Measurements from ENCODE around the gene CEMIP. TPM values are rescaled to one million over a fixed set of nuclear protein-coding genes. Genes with fewer than 3 reads are reported as not detected.

The CEMIP gene
- not detected in 2 replicates for total RNA-seq (2014; rRNA removed; shearing (Covaris generic); ENCODE audit: low replicate concordance)

- in situ Hi-C loops (cut with HindIII; ENCODE audit: low pct_unique_long_range_greater_than_20kb, low sequenced_read_pairs) = loop anchor here (25.0 kb wide), 1 partner anchor 342 kb away; no protein-coding TSS in a partner anchor
- peak; percentile 67 for DNase-seq (ENCODE audit: low read depth)
These were observed at the start of gene CEMIP for GRCh38 chr15:80778964-80779657. TSS of gene CEMIP (plus strand) at chr15:80779370. CDS start at chr15:80873880, 94,510 bp downstream.

DNA sequence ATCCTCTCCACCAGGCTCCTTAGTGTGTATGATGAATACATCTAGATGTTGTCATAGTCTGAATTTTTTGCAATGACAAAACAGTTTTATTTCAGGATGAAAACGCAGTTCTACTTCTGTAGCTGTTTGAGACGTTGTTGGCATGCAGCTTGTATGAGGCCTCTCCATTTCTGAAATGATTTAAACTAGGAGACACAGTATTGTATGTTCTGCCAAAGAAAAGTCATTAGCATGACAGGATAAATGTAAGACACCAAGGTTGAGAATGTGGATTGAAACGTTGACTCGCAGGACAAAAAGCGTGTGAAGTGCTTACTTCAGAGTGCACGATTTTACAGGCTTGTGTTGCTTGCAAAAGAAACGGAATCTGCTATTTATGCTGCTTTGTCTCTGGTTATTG is 48.8 kb upstream of the CEMIP start:
- in situ Hi-C loops (cut with HindIII; ENCODE audit: low pct_unique_long_range_greater_than_20kb, low sequenced_read_pairs) = no loop called here

GRCh38 chr15:80730926-80731325 is 48.2 kb upstream of the CEMIP start:
- DNase-seq (ENCODE audit: low read depth) = no peak
- in situ Hi-C loops (cut with HindIII; ENCODE audit: low pct_unique_long_range_greater_than_20kb, low sequenced_read_pairs) = no loop called here

More for the DNA sequence above, 48.8 kb upstream of the CEMIP start:
- no peak for DNase-seq (ENCODE audit: low read depth)

DNA sequence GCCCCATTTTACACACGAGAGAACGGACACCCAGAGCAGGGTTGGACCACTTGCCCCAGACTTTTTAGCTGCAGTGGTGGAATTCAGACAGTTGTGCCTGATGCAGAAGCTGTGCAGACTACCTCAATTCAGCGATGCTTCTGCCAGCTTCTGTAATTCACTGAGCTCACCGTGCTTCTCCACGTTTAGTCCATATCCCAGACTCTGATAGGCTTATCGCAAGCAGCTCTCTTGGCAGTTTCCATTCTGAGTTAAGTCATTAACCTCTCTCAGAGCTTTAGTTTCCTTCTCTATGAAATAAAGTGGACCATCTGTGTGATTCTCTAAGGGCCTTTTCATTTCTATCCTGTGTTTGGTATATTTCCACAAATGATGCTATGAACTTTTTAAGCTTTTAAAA is 47.0 kb upstream of the CEMIP start:
- in situ Hi-C loops (cut with HindIII; ENCODE audit: low pct_unique_long_range_greater_than_20kb, low sequenced_read_pairs) = no loop called here
- no peak for DNase-seq (ENCODE audit: low read depth)

GRCh38 chr15:80732818-80733217 is 46.4 kb upstream of the CEMIP start:
- in situ Hi-C loops (cut with HindIII; ENCODE audit: low pct_unique_long_range_greater_than_20kb, low sequenced_read_pairs) = no loop called here
- DNase-seq (ENCODE audit: low read depth) = no peak

DNA sequence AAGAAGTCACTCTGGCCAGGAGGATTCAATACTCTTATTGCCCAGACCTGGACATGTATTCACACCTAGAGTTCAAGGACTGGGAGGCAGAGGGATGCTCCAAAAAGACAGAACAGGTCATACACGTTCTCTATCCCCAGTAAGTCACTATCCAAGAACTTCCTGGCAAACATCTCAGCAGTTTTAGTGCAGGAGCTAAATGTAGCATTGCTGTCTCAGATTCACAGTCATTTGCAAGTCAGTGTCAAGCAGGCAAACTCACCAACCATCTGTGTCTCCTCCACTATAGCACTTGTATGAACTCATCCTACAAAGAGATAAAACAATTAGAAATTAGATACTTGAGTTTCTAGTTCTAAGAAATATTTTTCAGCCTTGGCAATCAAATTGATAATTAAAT is 45.7 kb upstream of the CEMIP start:
- DNase-seq (ENCODE audit: low read depth) = no peak
- in situ Hi-C loops (cut with HindIII; ENCODE audit: low pct_unique_long_range_greater_than_20kb, low sequenced_read_pairs) = no loop called here

GRCh38 chr15:80735344-80735743 is 43.8 kb upstream of the CEMIP start:
- in situ Hi-C loops (cut with HindIII; ENCODE audit: low pct_unique_long_range_greater_than_20kb, low sequenced_read_pairs) = no loop called here
- no peak for DNase-seq (ENCODE audit: low read depth)

- in situ Hi-C loops (cut with HindIII; ENCODE audit: low pct_unique_long_range_greater_than_20kb, low sequenced_read_pairs) = no loop called here
- no peak for DNase-seq (ENCODE audit: low read depth)
These were observed 42.6 kb upstream of the CEMIP start for GRCh38 chr15:80736560-80736959.

GRCh38 chr15:80739919-80740318 is 39.3 kb upstream of the CEMIP start:
- in situ Hi-C loops (cut with HindIII; ENCODE audit: low pct_unique_long_range_greater_than_20kb, low sequenced_read_pairs) = no loop called here
- no peak for DNase-seq (ENCODE audit: low read depth)

- in situ Hi-C loops (cut with HindIII; ENCODE audit: low pct_unique_long_range_greater_than_20kb, low sequenced_read_pairs) = no loop called here
- DNase-seq (ENCODE audit: low read depth) = no peak
These were observed 37.1 kb upstream of the CEMIP start for GRCh38 chr15:80742081-80742480.

DNA sequence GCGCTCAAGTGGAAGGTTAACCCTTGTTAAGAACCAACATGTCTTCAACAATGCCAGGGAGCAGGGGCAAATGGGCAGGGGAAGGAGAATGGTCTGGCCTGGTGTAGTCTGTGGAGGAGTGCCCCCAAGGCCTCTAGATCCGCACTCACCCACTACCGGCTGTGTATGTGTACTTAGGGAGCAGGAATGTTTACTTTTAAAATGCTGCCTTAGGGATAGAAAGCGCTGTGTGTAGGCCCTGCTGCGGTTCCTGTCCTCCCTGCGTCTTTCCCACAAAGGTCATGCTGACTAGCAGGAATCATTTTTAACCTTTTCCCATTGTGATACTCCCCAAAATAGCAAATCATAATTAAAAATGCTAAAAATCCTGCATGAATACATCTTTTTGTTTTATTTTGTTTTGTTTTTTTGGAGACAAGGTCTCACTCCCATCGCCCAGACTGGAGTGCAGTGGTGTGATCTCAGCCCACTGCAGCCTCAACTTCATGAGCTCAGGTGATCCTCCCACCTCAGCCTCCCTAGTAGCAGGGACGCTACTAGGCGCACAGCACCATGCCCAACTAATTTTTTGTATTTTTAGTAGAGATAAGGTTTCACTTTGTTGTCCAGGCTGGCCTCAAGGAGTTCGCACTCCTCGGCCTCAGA is 35.9 kb upstream of the CEMIP start:
- no peak for DNase-seq (ENCODE audit: low read depth)
- in situ Hi-C loops (cut with HindIII; ENCODE audit: low pct_unique_long_range_greater_than_20kb, low sequenced_read_pairs) = no loop called here

- in situ Hi-C loops (cut with HindIII; ENCODE audit: low pct_unique_long_range_greater_than_20kb, low sequenced_read_pairs) = no loop called here
- no peak for DNase-seq (ENCODE audit: low read depth)
These were observed 34.8 kb upstream of the CEMIP start for GRCh38 chr15:80744415-80744814.

DNA sequence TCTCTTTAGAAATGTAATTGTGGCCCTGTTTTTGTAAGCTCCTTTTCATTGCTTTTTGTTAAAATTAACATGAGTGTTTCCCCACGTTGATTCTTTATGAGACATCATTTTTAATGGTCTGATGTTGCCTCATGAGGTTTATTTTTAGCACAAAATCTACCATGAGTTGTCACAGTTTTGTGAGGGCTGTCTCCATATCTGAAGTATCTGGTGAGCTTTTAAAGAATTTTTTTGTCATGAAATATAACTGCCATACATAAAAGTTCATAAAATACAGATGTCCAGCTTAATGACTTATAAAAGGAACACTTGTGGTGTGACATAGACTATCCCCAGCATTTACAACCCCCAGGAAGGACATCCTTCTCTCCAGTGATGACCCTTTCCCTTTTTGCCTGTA is 34.3 kb upstream of the CEMIP start:
- DNase-seq (ENCODE audit: low read depth) = no peak

GRCh38 chr15:80745888-80746287 is 33.3 kb upstream of the CEMIP start:
- DNase-seq (ENCODE audit: low read depth) = no peak
- in situ Hi-C loops (cut with HindIII; ENCODE audit: low pct_unique_long_range_greater_than_20kb, low sequenced_read_pairs) = no loop called here

More for the DNA sequence above, 34.3 kb upstream of the CEMIP start:
- in situ Hi-C loops (cut with HindIII; ENCODE audit: low pct_unique_long_range_greater_than_20kb, low sequenced_read_pairs) = no loop called here

GRCh38 chr15:80747317-80748053 is 31.7 kb upstream of the CEMIP start:
- in situ Hi-C loops (cut with HindIII; ENCODE audit: low pct_unique_long_range_greater_than_20kb, low sequenced_read_pairs) = no loop called here

DNA sequence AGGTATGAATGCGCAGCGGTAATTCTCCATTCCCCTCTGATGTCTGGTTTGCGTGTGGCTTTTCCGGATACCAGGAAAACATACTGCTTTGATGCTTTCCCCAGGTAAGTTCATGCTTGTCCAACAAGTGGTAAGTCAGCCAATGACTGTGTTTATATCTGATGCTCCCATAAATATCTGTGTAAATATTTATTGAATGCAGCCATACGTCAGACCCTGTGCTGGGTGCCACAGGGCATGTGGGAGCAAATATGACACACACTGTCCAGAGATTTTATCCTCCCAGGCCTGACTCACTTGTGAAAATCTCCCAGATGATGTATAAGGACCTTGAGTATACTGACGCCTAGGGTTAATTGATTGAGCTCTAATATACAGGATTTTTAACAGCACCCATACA is 29.6 kb upstream of the CEMIP start:
- in situ Hi-C loops (cut with HindIII; ENCODE audit: low pct_unique_long_range_greater_than_20kb, low sequenced_read_pairs) = no loop called here
- no peak for DNase-seq (ENCODE audit: low read depth)

More at GRCh38 chr15:80747317-80748053, 31.7 kb upstream of the CEMIP start:
- DNase-seq (ENCODE audit: low read depth) = no peak

DNA sequence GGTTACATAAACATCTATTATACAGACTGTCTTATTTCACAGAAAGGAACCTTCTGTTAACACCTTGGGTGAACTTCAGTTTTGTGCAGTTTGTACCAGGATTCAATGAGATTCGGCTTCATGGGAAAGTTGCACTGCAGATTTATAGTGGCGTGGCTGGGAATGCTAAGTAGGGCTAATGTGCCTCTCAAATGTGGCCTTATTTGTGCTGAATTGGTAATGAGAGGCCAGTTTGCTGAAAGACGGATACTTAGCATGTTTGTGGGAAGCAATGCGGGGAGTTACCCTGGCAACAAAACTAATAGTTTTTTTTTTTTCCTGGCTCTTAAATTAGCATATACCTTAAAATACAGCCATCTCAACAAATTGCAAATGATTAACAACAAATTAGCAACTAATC is 28.6 kb upstream of the CEMIP start:
- no peak for DNase-seq (ENCODE audit: low read depth)
- in situ Hi-C loops (cut with HindIII; ENCODE audit: low pct_unique_long_range_greater_than_20kb, low sequenced_read_pairs) = no loop called here

- in situ Hi-C loops (cut with HindIII; ENCODE audit: low pct_unique_long_range_greater_than_20kb, low sequenced_read_pairs) = no loop called here
- no peak for DNase-seq (ENCODE audit: low read depth)
These were observed 27.0 kb upstream of the CEMIP start for GRCh38 chr15:80752204-80752603.

GRCh38 chr15:80753161-80753560 is 26.0 kb upstream of the CEMIP start:
- in situ Hi-C loops (cut with HindIII; ENCODE audit: low pct_unique_long_range_greater_than_20kb, low sequenced_read_pairs) = no loop called here
- no peak for DNase-seq (ENCODE audit: low read depth)
